Measurements from ENCODE around the gene IPO13.
A peak's percentile ranks its signal among the peaks of the same experiment; 100 is the strongest.

IPO13 gene

GRCh38 chr1:43990271-43991199 is 43.8 kb downstream of the IPO13 start:
- no peak for DNase-seq

- no peak for DNase-seq
These were observed 44.4 kb downstream of the IPO13 start for GRCh38 chr1:43991200-43991475.

- peak; percentile 85 for DNase-seq
These were observed 44.9 kb downstream of the IPO13 start, which contains the start of gene CCDC24 for GRCh38 chr1:43991476-43992231. TSS of gene CCDC24 (plus strand) at chr1:43991599. CDS start at chr1:43991879, 280 bp downstream.

GRCh38 chr1:43992232-43992995 is 45.7 kb downstream of the IPO13 start:
- DNase-seq: no peak

- DNase-seq: no peak
These were observed 46.6 kb downstream of the IPO13 start for GRCh38 chr1:43993206-43993914.

DNA sequence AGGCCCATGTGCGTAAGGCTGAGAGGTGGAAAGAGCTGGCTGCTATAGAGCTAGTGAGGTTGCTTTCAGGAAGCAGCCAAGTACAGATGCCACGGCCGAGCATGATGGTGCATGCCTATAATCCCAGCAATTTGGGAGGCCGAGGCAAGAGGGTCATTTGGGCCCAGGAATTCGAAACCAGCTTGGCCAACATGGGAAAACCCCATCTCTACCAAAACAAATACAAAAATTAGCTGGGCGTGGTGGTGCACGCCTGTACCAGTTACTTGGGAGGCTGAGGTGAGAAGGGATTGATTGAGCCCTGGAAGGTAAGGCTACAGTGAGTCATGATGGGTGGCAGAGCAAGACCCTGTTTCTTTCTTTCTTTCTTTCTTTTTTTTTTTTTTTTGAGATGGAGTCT is 47.3 kb downstream of the IPO13 start:
- no peak for DNase-seq

DNA sequence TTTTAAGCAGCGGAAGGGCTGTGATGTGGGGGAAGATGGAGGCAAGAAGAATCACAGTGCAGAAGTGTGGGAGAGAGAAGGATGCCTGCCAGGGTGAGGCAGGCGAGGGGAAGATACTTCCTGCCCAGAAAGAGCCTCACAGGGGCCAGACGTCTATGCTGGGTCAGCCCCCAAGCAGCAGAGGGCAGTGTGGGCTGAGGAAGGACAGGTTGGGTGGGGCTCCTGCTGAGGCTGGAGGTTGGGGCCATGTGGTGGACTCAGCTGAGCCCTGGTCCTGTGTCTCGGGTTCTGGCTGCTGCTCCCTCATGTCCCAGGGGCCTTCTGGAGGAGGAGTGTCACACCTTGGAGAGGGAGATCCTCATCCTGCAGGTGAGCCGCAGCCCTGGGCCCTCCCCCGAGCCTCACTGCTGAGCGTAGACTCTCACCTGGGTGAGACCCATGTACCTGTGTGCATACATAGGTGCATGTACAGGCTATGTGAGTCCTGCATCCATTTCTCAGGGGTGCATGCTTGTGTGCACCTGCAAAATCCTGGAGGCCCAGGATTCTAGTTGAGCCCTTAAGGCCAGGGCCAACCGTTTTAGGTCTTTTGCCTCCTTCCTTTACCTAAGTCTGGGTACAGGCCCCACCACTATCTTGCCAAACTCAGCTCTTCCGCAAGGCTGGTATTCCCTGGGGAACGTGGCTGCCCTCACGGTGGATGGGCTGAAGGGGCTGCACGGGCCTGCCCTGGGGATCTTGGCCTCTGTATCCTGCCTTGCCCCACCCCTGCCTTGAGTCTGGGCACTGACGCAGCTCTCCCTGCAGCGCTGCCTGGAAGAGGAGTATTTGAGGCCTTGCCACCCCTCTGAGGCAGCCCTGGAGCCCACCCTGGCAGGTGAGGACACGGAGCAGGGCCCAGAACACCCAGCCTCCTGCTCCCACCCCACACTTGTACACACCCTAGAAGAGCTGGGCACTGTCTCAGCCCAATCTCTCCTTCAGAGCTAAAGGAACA is 48.3 kb downstream of the IPO13 start:
- DNase-seq: no peak

DNA sequence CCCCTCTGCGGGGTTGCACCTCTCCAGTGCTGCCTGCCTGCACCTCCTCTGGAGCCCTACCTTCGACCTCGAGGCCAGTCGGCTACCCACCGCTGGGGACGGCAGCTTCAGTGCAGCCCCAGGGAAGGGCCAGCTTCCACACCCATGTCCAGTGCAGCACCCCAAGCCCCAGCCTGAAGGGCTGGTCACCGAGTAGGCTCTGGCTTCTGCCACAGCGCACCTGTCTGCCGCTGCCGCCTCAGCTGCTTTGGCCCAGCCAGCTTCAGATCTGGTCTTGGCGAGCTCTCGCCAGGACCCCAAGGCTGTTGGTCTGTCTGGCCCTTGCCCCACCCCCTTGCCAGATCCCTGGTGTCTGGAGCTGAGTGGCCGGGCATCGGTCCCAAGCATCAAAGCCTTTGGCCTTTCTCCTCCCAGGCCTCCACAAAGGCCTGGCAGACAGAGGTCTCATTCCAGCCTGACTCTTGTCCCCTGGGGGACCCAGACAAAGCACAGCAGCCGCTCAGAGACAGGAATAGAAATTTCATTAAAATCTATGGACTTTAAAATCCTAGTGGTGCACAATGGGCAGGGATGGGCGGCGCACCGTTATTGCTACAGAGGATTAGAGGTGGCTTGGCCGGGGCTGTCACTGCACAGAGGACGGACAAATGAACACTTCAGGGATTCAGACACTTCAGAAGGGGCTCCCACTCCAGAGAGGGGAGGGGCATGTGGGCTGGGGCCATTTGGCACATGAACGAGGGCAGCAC is 49.4 kb downstream of the IPO13 start:
- peak; percentile 6 for DNase-seq

- DNase-seq: no peak
These were observed 50.0 kb downstream of the IPO13 start for GRCh38 chr1:43996733-43997115.

DNA sequence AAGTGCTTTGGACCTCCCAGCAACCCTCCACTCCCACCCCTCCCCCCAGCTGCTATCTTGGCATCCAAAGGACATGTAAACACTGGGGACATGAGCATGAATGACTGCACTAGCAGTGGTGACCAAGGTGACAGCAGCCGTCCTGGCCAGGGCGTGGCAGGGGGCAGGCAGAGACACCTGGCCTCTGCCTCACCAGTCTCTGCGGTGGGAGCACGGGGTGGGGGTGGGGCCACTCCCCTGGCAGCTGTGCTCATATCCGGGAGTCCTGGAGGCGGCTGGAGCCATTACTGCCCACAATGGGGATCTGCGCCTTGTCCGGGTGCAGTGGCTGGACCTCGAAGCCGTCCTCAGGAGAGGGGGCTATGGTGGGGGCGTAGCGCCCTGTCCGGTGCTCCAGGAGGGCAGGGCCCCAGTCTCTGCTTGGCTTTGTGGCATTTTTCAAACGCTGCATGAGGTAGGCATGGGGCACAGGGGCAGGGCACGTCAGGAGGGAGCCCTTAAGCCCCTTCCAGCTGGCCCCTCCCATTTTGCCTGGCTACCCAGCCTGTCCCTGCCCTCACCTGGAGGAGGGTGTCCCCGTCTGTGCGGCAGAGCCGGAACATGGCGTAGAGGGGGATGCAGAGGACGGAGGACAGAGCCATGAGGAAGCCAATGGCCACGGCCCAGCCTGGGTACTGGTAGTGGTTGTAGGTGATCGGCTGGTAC is 50.7 kb downstream of the IPO13 start:
- no peak for DNase-seq

GRCh38 chr1:43998000-43998378 is 51.2 kb downstream of the IPO13 start:
- no peak for DNase-seq

- DNase-seq: peak; percentile 47
These were observed 52.7 kb downstream of the IPO13 start for GRCh38 chr1:43999455-43999854.

DNA sequence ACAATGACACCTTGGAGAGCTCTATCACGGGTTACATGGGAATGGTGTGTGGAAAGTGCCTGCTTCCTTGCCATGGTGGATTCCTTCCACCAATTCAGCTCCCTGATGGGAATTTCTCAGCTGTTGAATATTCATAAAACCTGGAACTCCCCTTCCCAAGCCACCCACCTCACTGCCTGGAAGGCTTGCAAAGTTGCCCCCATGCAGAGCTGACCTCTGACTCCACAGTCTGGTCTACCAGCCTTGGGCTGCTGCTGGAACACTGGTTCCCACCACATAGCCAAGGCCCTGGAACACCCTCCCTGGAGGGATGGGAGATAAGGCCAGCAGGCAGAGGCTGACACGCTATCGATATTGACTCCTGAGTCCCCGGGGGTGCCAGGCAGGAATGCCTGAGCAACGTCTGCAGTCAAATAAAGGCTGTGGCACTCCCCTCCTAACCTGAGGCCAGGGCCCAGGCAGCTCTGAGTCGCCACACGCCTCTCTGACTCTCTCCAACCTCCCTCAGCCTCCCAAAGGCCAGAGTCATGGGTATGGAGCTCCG is 53.4 kb downstream of the IPO13 start:
- DNase-seq: no peak

GRCh38 chr1:44002165-44002564 is 55.4 kb downstream of the IPO13 start:
- DNase-seq: no peak

DNA sequence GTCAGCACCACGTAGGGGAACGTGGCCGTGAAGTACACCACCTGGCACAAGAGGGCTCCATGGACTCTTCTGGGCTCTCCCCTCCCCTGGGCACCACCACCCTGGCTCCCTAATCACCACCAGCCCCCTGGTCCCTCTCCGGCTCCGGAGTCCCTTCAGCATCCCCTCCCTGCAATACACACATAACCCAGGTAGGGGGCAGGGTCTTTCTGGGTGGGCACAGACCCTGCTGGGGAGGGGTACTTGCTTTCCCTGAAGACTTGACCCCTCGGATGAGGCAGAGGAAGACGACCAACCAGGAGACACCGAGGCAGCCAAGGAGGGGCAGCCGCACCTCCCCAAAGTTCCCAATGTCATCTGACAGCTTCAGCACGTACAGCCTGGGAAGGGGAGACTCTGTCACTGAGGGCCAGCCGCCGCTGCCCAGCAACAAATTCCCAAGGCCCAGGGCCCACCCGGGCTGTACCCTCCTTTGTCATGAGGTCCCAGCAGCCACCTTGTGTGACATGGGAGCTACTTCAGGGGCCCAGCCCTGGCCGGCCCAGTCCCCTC is 55.9 kb downstream of the IPO13 start:
- DNase-seq: no peak

DNA sequence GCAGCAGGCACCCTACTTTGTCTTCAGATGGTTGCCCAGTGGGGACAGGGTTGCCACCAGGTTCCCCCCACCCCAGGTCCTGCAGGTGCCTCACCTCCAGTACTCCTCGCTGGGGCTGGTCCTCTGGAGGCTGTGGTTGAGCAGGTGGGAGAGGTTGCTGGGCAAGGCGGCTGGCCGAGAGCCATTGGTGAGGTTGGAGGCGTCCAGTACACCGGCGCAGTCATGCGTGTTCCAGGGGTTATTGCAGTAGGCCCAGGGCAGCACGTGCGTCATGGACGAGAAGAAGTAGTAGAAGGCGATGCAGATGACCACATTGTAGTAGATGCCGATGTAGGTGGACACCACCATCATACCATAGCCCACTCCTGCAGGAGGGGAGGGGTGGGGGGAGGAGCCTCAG is 61.5 kb downstream of the IPO13 start:
- no peak for DNase-seq

GRCh38 chr1:44010935-44011471 is 64.3 kb downstream of the IPO13 start:
- peak; percentile 86 for DNase-seq

DNA sequence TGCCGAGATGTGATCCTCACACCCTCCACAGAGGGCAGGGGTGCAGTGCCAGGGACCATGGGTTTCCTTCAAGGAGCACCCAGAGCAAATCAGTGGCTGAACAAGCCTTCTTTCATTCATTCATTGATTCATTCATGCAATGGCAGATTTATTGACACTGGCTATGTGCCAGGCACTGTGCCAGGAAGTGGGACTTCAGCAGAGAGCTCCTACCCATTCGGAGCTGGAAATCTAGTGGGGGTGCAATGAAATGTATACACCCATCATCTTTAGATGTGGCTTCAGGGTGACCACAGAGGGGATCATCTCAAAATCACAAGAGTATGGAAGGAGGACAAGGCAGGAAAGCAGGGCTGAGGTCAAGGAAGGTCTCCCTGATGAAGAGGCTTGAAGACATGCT is 65.7 kb downstream of the IPO13 start:
- no peak for DNase-seq

GRCh38 chr1:44012941-44013609 is 66.3 kb downstream of the IPO13 start:
- DNase-seq: peak; percentile 46
